HG03342 (cell line): ENCODE results near the gene KIF3A.
"Not testable (repeated sequence)": the region's sequence is repeated elsewhere in the genome, so short reads cannot be mapped to it uniquely, and the experiment has no call there.

Source experiments
- ATAC-seq: cut with Tn5 transposase; IDR thresholded peaks from one replicate; pipeline ENCODE4 v1.9.1; 2021; ENCODE audit warnings: mild to moderate bottlenecking, moderate library complexity; ENCODE audit not compliant: unreplicated experiment

Gene KIF3A

GRCh38 chr5:132725745-132726144 is 11.6 kb downstream of the KIF3A start:
- ATAC-seq = no peak

GRCh38 chr5:132718544-132719312 is 18.6 kb downstream of the KIF3A start:
- ATAC-seq = no peak

- ATAC-seq = no peak
These were observed 22.7 kb downstream of the KIF3A start for GRCh38 chr5:132714456-132715307.

- no peak for ATAC-seq
These were observed 28.7 kb downstream of the KIF3A start for GRCh38 chr5:132708645-132709044.

GRCh38 chr5:132704875-132705274 is 32.5 kb downstream of the KIF3A start:
- ATAC-seq = no peak

GRCh38 chr5:132695956-132696355 is 41.4 kb downstream of the KIF3A start:
- no peak for ATAC-seq

GRCh38 chr5:132692632-132692967 is 44.7 kb downstream of the KIF3A start:
- ATAC-seq = no peak

- ATAC-seq = not testable (repeated sequence)
These were observed 45.4 kb downstream of the KIF3A start for GRCh38 chr5:132691755-132692631.

GRCh38 chr5:132690156-132690555 is 47.2 kb downstream of the KIF3A start:
- no peak for ATAC-seq

- no peak for ATAC-seq
These were observed 47.8 kb downstream of the KIF3A start for GRCh38 chr5:132689513-132689912.

- ATAC-seq = no peak
These were observed 48.6 kb downstream of the KIF3A start for GRCh38 chr5:132688536-132689339.

GRCh38 chr5:132687995-132688394 is 49.4 kb downstream of the KIF3A start:
- no peak for ATAC-seq

GRCh38 chr5:132686193-132686592 is 51.2 kb downstream of the KIF3A start:
- ATAC-seq = no peak

GRCh38 chr5:132684922-132685720 is 52.2 kb downstream of the KIF3A start:
- no peak for ATAC-seq

GRCh38 chr5:132684491-132684890 is 52.9 kb downstream of the KIF3A start:
- no peak for ATAC-seq

GRCh38 chr5:132681983-132682382 is 55.4 kb downstream of the KIF3A start:
- ATAC-seq = no peak

- no peak for ATAC-seq
These were observed 55.9 kb downstream of the KIF3A start for GRCh38 chr5:132681476-132681831.

GRCh38 chr5:132680780-132681475 is 56.4 kb downstream of the KIF3A start:
- ATAC-seq = no peak
